Tibial nerve (tissue), 4 donors: ENCODE data around the gene ADORA1.
A peak's percentile ranks its signal among the peaks of the same experiment; 100 is the strongest.

Source experiments
- CTCF ChIP-seq, 5 experiments: fragments of 200-600 bp in 3 of 5; fragments of 450-650 bp in 2 of 5; sonication (generic) in 3 of 5; IDR thresholded peaks; one replicate each; pipeline ENCODE4 v1.5.1; 2016 to 2019; ENCODE audit warnings: antibody characterized with exemption in 5 of 5, mild to moderate bottlenecking in 3 of 5, moderate library complexity in 2 of 5
- EP300 ChIP-seq, 2 donors: sonication (generic); formaldehyde crosslinking; IDR thresholded peaks; one replicate each; pipeline ENCODE4 v1.6.1; 2017; ENCODE audit warnings: antibody characterized with exemption in 2 of 2, mild to moderate bottlenecking in 1 of 2
- POLR2A ChIP-seq, 2 donors: fragments of 450-650 bp; IDR thresholded peaks; one replicate each; pipeline ENCODE4 v1.6.1; 2017; ENCODE audit warnings: antibody characterized with exemption in 2 of 2, mild to moderate bottlenecking in 2 of 2, moderate library complexity in 2 of 2

GRCh38 chr1:203148127-203148526 is 20.6 kb downstream of the ADORA1 start:
- no peak for TF ChIP-seq POLR2A (IDR thresholded peaks at IDR 0.05)
- peak in 1 of 5 experiments; percentile 13 for TF ChIP-seq CTCF (IDR thresholded peaks at IDR 0.05)
- TF ChIP-seq EP300 (IDR thresholded peaks at IDR 0.05), result no peak
